Tibial artery (tissue), 4 donors: Measurements from ENCODE around the gene LRIT1.

ENCODE experiments used
- DNase-seq, 2 donors: peaks; one replicate each; pipeline ENCODE4 v3.0.0-alpha.2; 2019
- H3K27ac ChIP-seq, 2 donors: fragments of 200-600 bp; sonication (generic) in 1 of 2; 1 replicate in 1 of 2; 2 replicates in 1 of 2; pipeline ENCODE4 v1.5.1; 2018 to 2019; ENCODE audit warnings: mild to moderate bottlenecking in 1 of 2
- H3K27me3 ChIP-seq, 2 donors: fragments of 200-600 bp; sonication (generic) in 1 of 2; one replicate each; pipeline versions ENCODE4 v1.5.1 to v1.6.0; 2016 to 2019
- H3K36me3 ChIP-seq, 3 donors: fragments of 200-600 bp; sonication (generic) in 2 of 3; one replicate each; pipeline ENCODE4 v1.5.1; 2016 to 2019; ENCODE audit warnings: mild to moderate bottlenecking in 2 of 3
- H3K4me1 ChIP-seq, 4 donors: fragments of 200-600 bp; sonication (generic) in 2 of 4; 1 replicate in 3 of 4; 2 replicates in 1 of 4; pipeline ENCODE4 v1.5.1; 2016 to 2019
- H3K4me3 ChIP-seq, 2 donors: fragments of 200-600 bp; sonication (generic) in 1 of 2; 1 replicate in 1 of 2; 2 replicates in 1 of 2; pipeline ENCODE4 v1.5.1; 2018 to 2019; ENCODE audit warnings: mild to moderate bottlenecking in 2 of 2
- H3K9me3 ChIP-seq, 3 donors: fragments of 200-600 bp; sonication (generic) in 1 of 3; one replicate each; pipeline ENCODE4 v1.5.1; 2016 to 2019
- CTCF ChIP-seq, 2 experiments: fragments of 200-600 bp in 1 of 2; fragments of 450-650 bp in 1 of 2; IDR thresholded peaks; one replicate each; pipeline ENCODE4 v1.5.1; 2017 to 2019; ENCODE audit warnings: antibody characterized with exemption in 2 of 2, mild to moderate bottlenecking in 1 of 2, moderate library complexity in 1 of 2
- intact Hi-C: fragments of 100-400 bp; cut with DNase I; formaldehyde crosslinking; loops from one replicate; pipeline ENCODE4 v1.15.0; 2023; ENCODE audit warnings: low total_unique reads

Gene LRIT1

GRCh38 chr10:84198206-84198915 lies 43.0 kb downstream of the LRIT1 start:
- peaks cover 0 to 60% of the 10 kb centered on the region in 2 donors for H3K27me3 ChIP-seq
- intact Hi-C loops: no loop called here
- H3K4me1 ChIP-seq: peaks cover 0 to 17% (median 12%) of the 10 kb centered on the region in 4 donors
- no peak overlapping the region for H3K27ac ChIP-seq
- no peak for TF ChIP-seq CTCF (IDR thresholded peaks at IDR 0.05)
- no peaks in the 10 kb centered on the region for H3K9me3 ChIP-seq
- H3K36me3 ChIP-seq: no peaks in the 10 kb centered on the region
- no peak for DNase-seq
- H3K4me3 ChIP-seq: no peak overlapping the region

GRCh38 chr10:84197643-84198042 lies 43.7 kb downstream of the LRIT1 start:
- H3K27me3 ChIP-seq: peaks cover 0 to 59% of the 10 kb centered on the region in 2 donors
- no peak overlapping the region for H3K27ac ChIP-seq
- H3K36me3 ChIP-seq: no peaks in the 10 kb centered on the region
- peaks cover 0 to 17% (median 12%) of the 10 kb centered on the region in 4 donors for H3K4me1 ChIP-seq
- no peak for TF ChIP-seq CTCF (IDR thresholded peaks at IDR 0.05)
- no peak for DNase-seq
- no peaks in the 10 kb centered on the region for H3K9me3 ChIP-seq
- intact Hi-C loops: no loop called here
- H3K4me3 ChIP-seq: no peak overlapping the region

- intact Hi-C loops: no loop called here
- DNase-seq: no peak
- no peak for TF ChIP-seq CTCF (IDR thresholded peaks at IDR 0.05)
- Histone ChIP-seq H3K27ac (no peak overlapping the region), H3K27me3 (peaks cover 0 to 56% of the 10 kb centered on the region in 2 donors), H3K4me3 (no peak overlapping the region), H3K36me3 (no peaks in the 10 kb centered on the region), H3K4me1 (peaks cover 0 to 17% (median 12%) of the 10 kb centered on the region in 4 donors), H3K9me3 (no peaks in the 10 kb centered on the region)
Measured at GRCh38 chr10:84196941-84197340, 44.4 kb downstream of the LRIT1 start.

- peaks cover 0 to 49% of the 10 kb centered on the region in 2 donors for H3K27me3 ChIP-seq
- H3K27ac ChIP-seq: no peak overlapping the region
- no peaks in the 10 kb centered on the region for H3K36me3 ChIP-seq
- DNase-seq: no peak
- no peak for TF ChIP-seq CTCF (IDR thresholded peaks at IDR 0.05)
- no peak overlapping the region for H3K4me3 ChIP-seq
- no peaks in the 10 kb centered on the region for H3K9me3 ChIP-seq
- intact Hi-C loops: no loop called here
- H3K4me1 ChIP-seq: peaks cover 0 to 17% (median 12%) of the 10 kb centered on the region in 4 donors
Measured at GRCh38 chr10:84196083-84196482, 45.3 kb downstream of the LRIT1 start.

GRCh38 chr10:84195044-84195830 lies 46.1 kb downstream of the LRIT1 start:
- TF ChIP-seq CTCF (IDR thresholded peaks at IDR 0.05): no peak
- intact Hi-C loops: no loop called here
- Histone ChIP-seq H3K27me3 (peaks cover 0 to 53% of the 10 kb centered on the region in 2 donors), H3K36me3 (no peaks in the 10 kb centered on the region), H3K27ac (no peak overlapping the region), H3K4me3 (peak overlapping the region; percentile 38 to 57), H3K9me3 (no peaks in the 10 kb centered on the region), H3K4me1 (peaks cover 0 to 17% (median 12%) of the 10 kb centered on the region in 4 donors)
- no peak for DNase-seq
